Lung microvascular endothelial cell (primary cell): ENCODE results near the gene PARP15. TPM values are rescaled to one million over a fixed set of nuclear protein-coding genes. Genes with fewer than 3 reads are reported as not detected.
"Not testable (repeated sequence)": the region's sequence is repeated elsewhere in the genome, so short reads cannot be mapped to it uniquely, and the experiment has no call there.

Source experiments
- DNase-seq, 2 donors: peaks; one replicate each; pipeline versions ENCODE4 v3.0.0 to v3.0.0-alpha.2; 2010; ENCODE audit warnings: low read depth in 2 of 2
- total RNA-seq: library from RNA; depleted of rRNA; stranded (reverse); fragments of >200 nt; gene quantifications from 2 replicates; pipeline ENCODE4 v1.2.1, GENCODE V29; 2014

Gene PARP15
- total RNA-seq, 1 donor from 2014 or later, result 0.40 TPM

- no peak for DNase-seq
Observed at GRCh38 chr3:122618614-122619013, 41.2 kb downstream of the PARP15 start.

GRCh38 chr3:122619040-122619439, 41.6 kb downstream of the PARP15 start:
- no peak for DNase-seq

GRCh38 chr3:122620399-122620798, 42.9 kb downstream of the PARP15 start:
- no peak for DNase-seq

- DNase-seq, result no peak
Observed at GRCh38 chr3:122621112-122621511, 43.7 kb downstream of the PARP15 start.

GRCh38 chr3:122623031-122623829, 45.8 kb downstream of the PARP15 start:
- DNase-seq, result no peak

- DNase-seq, result no peak
Observed at GRCh38 chr3:122626515-122627180, 49.2 kb downstream of the PARP15 start.

GRCh38 chr3:122627301-122627700, 49.9 kb downstream of the PARP15 start:
- no peak for DNase-seq

GRCh38 chr3:122628567-122628966, 51.1 kb downstream of the PARP15 start:
- peak; percentile 31 to 49 for DNase-seq

GRCh38 chr3:122629763-122630162, 52.3 kb downstream of the PARP15 start:
- no peak for DNase-seq

- no peak for DNase-seq
Observed at GRCh38 chr3:122635789-122636188, 58.3 kb downstream of the PARP15 start.

GRCh38 chr3:122636697-122637096, 59.2 kb downstream of the PARP15 start:
- no peak for DNase-seq

GRCh38 chr3:122640437-122640999, 63.1 kb downstream of the PARP15 start:
- no peak for DNase-seq

- no peak for DNase-seq
Observed at GRCh38 chr3:122642935-122643334, 65.5 kb downstream of the PARP15 start.

GRCh38 chr3:122646146-122646988, 68.9 kb downstream of the PARP15 start:
- no peak for DNase-seq

- not testable (repeated sequence) for DNase-seq
Observed at GRCh38 chr3:122651233-122651907, 73.9 kb downstream of the PARP15 start.

- not testable (repeated sequence) for DNase-seq
Observed at GRCh38 chr3:122651962-122652361, 74.5 kb downstream of the PARP15 start.

GRCh38 chr3:122658336-122658735, 80.9 kb downstream of the PARP15 start:
- DNase-seq, result not testable (repeated sequence)

- no peak for DNase-seq
Observed at GRCh38 chr3:122660297-122660974, 83.0 kb downstream of the PARP15 start.

GRCh38 chr3:122661633-122662032, 84.2 kb downstream of the PARP15 start:
- peak in 1 of 2 donors; percentile 18 for DNase-seq

GRCh38 chr3:122662505-122662904, 85.1 kb downstream of the PARP15 start:
- DNase-seq, result no peak
